Body of pancreas (tissue), 4 donors: Measurements from ENCODE around the gene CD44.

ENCODE experiments used
- POLR2A ChIP-seq, 3 donors: fragments of 450-650 bp; IDR thresholded peaks; one replicate each; pipeline ENCODE4 v1.6.1; 2016; ENCODE audit warnings: antibody characterized with exemption in 3 of 3, mild to moderate bottlenecking in 2 of 3
- TF ChIP-seq, protein P1 (sequence below), 7 experiments: fragments of 450-650 bp in 4 of 7; fragments of 200-600 bp in 3 of 7; sonication (generic) in 3 of 7; IDR thresholded peaks; one replicate each; pipeline ENCODE4 v1.5.1; 2016 to 2019; ENCODE audit warnings: antibody characterized with exemption in 7 of 7

DNA sequence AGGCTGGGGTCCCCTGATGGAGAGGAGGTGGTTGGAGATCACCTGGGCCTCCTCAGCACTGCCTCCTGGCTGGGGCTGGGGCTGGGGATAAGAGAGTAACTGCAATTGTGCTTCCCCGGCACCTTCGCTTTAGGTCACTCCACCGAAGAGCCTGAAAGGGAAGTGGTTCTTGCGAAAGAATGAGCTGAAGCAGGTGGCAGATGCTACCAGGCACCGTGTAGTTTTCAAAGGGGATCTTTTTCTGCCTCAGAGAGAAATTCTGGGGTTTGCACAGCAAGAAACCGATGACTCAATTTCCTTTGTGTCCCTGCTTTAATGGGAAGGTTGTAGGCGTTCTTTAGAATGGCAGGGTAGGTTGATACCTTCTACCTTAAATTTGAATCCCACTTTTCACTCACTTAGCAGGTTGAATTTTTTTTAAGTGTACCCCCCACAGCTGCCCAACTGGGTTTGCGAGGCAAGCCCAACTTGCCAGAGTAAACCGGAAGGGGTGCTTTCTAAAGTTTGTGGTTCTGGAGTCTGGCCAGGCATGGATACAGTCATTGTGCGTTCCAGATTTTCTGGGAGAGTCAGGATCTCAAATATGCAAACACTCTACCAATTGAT lies 5.3 kb downstream of the CD44 start:
- TF ChIP-seq, protein P1, sequence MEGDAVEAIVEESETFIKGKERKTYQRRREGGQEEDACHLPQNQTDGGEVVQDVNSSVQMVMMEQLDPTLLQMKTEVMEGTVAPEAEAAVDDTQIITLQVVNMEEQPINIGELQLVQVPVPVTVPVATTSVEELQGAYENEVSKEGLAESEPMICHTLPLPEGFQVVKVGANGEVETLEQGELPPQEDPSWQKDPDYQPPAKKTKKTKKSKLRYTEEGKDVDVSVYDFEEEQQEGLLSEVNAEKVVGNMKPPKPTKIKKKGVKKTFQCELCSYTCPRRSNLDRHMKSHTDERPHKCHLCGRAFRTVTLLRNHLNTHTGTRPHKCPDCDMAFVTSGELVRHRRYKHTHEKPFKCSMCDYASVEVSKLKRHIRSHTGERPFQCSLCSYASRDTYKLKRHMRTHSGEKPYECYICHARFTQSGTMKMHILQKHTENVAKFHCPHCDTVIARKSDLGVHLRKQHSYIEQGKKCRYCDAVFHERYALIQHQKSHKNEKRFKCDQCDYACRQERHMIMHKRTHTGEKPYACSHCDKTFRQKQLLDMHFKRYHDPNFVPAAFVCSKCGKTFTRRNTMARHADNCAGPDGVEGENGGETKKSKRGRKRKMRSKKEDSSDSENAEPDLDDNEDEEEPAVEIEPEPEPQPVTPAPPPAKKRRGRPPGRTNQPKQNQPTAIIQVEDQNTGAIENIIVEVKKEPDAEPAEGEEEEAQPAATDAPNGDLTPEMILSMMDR (IDR thresholded peaks at IDR 0.05): no peak
- TF ChIP-seq POLR2A (IDR thresholded peaks at IDR 0.05): no peak
